ENCODE data around the gene SAMD11.

- no peak for TF ChIP-seq CTCF (IDR thresholded peaks at IDR 0.05)
- no peak for TF ChIP-seq POLR2A (IDR thresholded peaks at IDR 0.05)
- no peak for TF ChIP-seq POLR2AphosphoS5 (IDR thresholded peaks at IDR 0.05; ENCODE audit: insufficient read depth in 1 of 2, low read depth in 1 of 2)
These were observed 42.5 kb downstream of the SAMD11 start, which contains the start of gene PLEKHN1 for GRCh38 chr1:966135-966703.
